Colonic mucosa (tissue), 4 donors: Measurements from ENCODE around the gene POMP. TPM values are rescaled to one million over a fixed set of nuclear protein-coding genes. Genes with fewer than 3 reads are reported as not detected.

Experiments
- DNase-seq: peaks from one replicate; pipeline ENCODE4 v3.0.0-alpha.2; 2020
- H3K27ac ChIP-seq: fragments of 200-600 bp; one replicate; pipeline ENCODE4 v1.8.0; 2021
- H3K27me3 ChIP-seq: fragments of 200-600 bp; one replicate; pipeline ENCODE4 v1.8.0; 2021
- H3K36me3 ChIP-seq: fragments of 200-600 bp; one replicate; pipeline ENCODE4 v1.8.0; 2021
- H3K4me1 ChIP-seq: fragments of 200-600 bp; one replicate; pipeline ENCODE4 v1.8.0; 2021; ENCODE audit warnings: mild to moderate bottlenecking
- H3K4me3 ChIP-seq: fragments of 200-600 bp; one replicate; pipeline ENCODE4 v1.8.0; 2021
- H3K9ac ChIP-seq, 2 donors: one replicate each; pipeline ENCODE4 v1.7.0; 2013; ENCODE audit warnings: control low read depth in 2 of 2, low read depth in 2 of 2, low read length in 2 of 2
- H3K9me3 ChIP-seq: fragments of 200-600 bp; one replicate; pipeline ENCODE4 v1.8.0; 2021
- CTCF ChIP-seq: fragments of 200-600 bp; IDR thresholded peaks from one replicate; pipeline ENCODE4 v1.8.0; 2022; ENCODE audit warnings: antibody characterized with exemption, mild to moderate bottlenecking
- intact Hi-C: fragments of 100-400 bp; cut with DNase I; formaldehyde crosslinking; loops from one replicate; pipeline ENCODE4 v1.14.1; 2022
- total RNA-seq, 2 donors: library from RNA; stranded (reverse); fragmentation: NEBNext Ultra II Directional in 1 of 2; extraction: Animal tissue kit (Norgen Biotek cat#: 25700) in 1 of 2; gene quantifications; one replicate each; pipeline ENCODE4 v1.2.1, GENCODE V29; 2021
- donor health status: healthy.
- donor health status: DM: no; HTN: no; CAD: no.
- donor health status: DM: no; HTN: no; CAD: no.

Gene POMP
- total RNA-seq, 2 donors from 2014 or later: 82.0 to 94.1 TPM

DNA sequence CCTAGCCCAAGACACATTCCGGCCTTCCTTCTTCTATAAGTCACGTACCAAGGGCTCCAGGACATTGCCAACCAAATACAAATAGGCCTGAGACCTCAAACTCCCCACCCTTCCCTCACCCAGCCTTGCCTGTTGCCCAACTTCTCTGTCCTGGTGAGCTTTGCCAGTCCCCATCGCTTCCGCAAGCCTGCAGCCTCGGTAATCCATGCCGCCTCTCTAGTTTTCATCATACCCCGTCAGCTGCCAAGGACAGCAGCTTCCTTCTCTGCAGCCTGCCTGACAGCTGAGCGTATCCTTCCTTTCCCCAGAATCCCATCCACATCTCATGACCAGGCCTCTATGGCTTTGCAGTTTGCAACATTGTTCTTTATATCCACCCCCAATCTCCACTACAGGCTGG, 36.6 kb upstream of the POMP start:
- intact Hi-C loops: no loop called here
- no peaks in the 10 kb centered on the region for H3K27me3 ChIP-seq
- H3K9me3 ChIP-seq: no peaks in the 10 kb centered on the region
- no peak for TF ChIP-seq CTCF
- DNase-seq: peak; percentile 22
- H3K36me3 ChIP-seq: no peaks in the 10 kb centered on the region
- no peak overlapping the region for H3K4me3 ChIP-seq
- H3K27ac ChIP-seq: no peak overlapping the region
- no peaks in the 10 kb centered on the region for H3K4me1 ChIP-seq
- no peak overlapping the region for H3K9ac ChIP-seq

DNA sequence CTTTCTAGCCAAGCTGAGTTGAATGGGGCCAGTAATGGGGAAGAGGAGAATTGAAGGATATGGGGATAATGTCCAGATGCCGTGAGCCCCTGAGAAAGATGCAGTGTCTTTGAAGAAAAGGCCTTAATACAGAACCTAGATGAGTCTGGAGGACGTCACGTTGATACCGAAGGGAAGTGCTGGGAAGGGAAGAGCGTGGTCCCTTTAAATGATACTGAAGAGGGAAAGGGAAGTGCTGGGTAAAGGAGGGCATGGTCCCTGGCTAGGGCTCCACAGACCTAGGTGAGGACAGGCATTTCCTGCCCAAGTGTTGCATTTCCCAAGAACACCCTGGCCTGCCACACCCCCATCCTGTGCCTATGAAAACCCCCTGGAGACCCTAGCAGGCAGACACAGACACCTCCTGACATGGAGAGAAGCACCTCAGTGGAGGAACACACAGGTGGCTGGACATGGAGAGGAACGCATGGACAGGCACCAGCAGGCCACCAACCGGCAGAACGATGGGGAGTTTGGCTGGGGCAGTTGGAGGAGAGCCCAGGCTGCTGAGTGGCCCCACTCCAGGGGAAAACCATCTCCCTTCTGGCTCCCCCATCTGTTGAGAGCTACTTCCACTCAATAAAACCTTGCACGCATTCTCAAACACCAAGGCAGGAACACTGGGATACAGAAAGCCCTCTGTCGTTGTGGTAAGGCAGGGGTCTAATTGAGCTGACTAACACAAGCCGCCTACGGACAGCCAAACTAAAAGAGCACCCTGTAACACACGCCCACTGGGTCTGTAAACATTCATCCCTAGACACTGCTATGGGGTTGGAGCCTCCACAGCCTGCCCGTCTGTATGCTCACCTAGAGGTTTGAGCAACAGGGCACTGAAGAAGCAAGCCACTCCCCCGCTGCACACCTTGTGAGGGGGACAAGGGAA, 34.9 kb upstream of the POMP start:
- Histone ChIP-seq H3K27ac (no peak overlapping the region), H3K9ac (no peak overlapping the region), H3K4me3 (no peak overlapping the region), H3K27me3 (no peaks in the 10 kb centered on the region), H3K4me1 (no peaks in the 10 kb centered on the region), H3K9me3 (no peaks in the 10 kb centered on the region), H3K36me3 (no peaks in the 10 kb centered on the region)
- no peak for TF ChIP-seq CTCF
- intact Hi-C loops: no loop called here
- no peak for DNase-seq

DNA sequence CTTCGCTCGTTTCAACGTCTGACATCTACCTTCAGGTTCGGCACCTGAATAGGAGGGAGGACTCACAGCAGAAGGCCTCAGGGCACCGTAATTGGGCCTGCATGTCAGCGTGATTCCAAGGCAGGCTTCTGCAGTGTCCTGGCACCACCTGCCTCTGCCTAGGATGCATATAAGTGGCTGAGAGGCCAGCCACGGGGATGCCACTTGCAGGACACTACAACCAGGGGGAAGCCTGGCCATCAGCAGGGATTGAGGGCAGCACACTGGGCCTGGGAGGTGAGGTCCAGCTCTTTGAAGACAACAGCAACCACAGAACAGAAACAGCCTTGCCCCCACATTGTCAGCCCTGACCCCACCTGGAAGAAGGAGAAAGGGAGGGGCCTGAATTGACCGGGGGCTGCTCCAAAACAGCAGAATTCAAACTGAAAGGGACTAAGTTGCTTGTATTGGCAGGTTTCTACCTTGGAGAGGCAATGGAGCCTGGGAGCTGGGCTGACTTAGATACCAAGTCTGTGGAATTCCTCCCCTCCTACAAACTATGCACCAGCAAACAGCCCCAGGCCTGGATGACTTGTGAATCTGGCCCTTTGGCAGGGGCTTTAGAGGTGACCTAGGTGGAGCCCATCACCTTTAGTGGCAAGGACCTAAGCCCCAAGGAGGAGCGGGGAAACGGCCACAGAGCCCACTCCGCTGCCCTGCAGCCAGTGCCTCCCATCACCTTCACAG, 34.1 kb upstream of the POMP start:
- no peaks in the 10 kb centered on the region for H3K9me3 ChIP-seq
- DNase-seq: no peak
- H3K4me1 ChIP-seq: no peaks in the 10 kb centered on the region
- H3K4me3 ChIP-seq: no peak overlapping the region
- intact Hi-C loops: no loop called here
- no peak overlapping the region for H3K9ac ChIP-seq
- no peaks in the 10 kb centered on the region for H3K27me3 ChIP-seq
- H3K36me3 ChIP-seq: no peaks in the 10 kb centered on the region
- H3K27ac ChIP-seq: no peak overlapping the region
- TF ChIP-seq CTCF: no peak

DNA sequence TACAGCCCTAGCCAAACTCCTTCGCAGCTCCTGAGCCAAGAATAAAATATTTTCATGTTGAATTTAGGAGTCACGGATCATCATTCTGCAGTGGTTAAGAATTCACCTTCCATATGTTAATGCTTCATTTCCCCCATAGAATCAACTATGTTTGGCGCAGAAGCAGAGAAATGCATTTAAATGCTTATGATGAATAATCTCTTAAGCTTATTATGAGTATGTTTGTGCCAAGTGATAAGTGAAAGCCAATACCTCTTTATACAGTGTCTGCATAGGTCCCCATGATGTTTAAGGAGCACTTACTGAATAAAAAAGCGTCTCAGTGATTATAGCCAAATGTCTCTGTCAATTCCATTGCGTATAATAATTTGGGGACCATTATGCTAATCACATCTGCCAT, 32.7 kb upstream of the POMP start:
- Histone ChIP-seq H3K9ac (no peak overlapping the region), H3K27me3 (no peaks in the 10 kb centered on the region), H3K4me1 (no peaks in the 10 kb centered on the region), H3K9me3 (no peaks in the 10 kb centered on the region), H3K4me3 (no peak overlapping the region), H3K27ac (no peak overlapping the region), H3K36me3 (no peaks in the 10 kb centered on the region)
- TF ChIP-seq CTCF: no peak
- intact Hi-C loops: no loop called here
- DNase-seq: no peak

- Histone ChIP-seq H3K27ac (no peak overlapping the region), H3K36me3 (no peaks in the 10 kb centered on the region), H3K9me3 (no peaks in the 10 kb centered on the region), H3K9ac (no peak overlapping the region), H3K4me1 (no peaks in the 10 kb centered on the region), H3K4me3 (no peak overlapping the region), H3K27me3 (no peaks in the 10 kb centered on the region)
- TF ChIP-seq CTCF: no peak
- intact Hi-C loops: no loop called here
- no peak for DNase-seq
Observed at GRCh38 chr13:28628241-28628640, 30.7 kb upstream of the POMP start.
